GM18519 (cell line): Measurements from ENCODE around the gene SSBP4.
"Not testable (repeated sequence)": the region's sequence is repeated elsewhere in the genome, so short reads cannot be mapped to it uniquely, and the experiment has no call there.

ENCODE experiments used
- ATAC-seq: cut with Tn5 transposase; IDR thresholded peaks from one replicate; pipeline ENCODE4 v1.9.1; 2021; ENCODE audit warnings: mild to moderate bottlenecking, moderate library complexity; ENCODE audit not compliant: unreplicated experiment, low FRiP score

Gene SSBP4

GRCh38 chr19:18392926-18393325 is 26.3 kb upstream of the SSBP4 start:
- no peak for ATAC-seq

- no peak for ATAC-seq
Observed at GRCh38 chr19:18393836-18394235, 25.4 kb upstream of the SSBP4 start.

DNA sequence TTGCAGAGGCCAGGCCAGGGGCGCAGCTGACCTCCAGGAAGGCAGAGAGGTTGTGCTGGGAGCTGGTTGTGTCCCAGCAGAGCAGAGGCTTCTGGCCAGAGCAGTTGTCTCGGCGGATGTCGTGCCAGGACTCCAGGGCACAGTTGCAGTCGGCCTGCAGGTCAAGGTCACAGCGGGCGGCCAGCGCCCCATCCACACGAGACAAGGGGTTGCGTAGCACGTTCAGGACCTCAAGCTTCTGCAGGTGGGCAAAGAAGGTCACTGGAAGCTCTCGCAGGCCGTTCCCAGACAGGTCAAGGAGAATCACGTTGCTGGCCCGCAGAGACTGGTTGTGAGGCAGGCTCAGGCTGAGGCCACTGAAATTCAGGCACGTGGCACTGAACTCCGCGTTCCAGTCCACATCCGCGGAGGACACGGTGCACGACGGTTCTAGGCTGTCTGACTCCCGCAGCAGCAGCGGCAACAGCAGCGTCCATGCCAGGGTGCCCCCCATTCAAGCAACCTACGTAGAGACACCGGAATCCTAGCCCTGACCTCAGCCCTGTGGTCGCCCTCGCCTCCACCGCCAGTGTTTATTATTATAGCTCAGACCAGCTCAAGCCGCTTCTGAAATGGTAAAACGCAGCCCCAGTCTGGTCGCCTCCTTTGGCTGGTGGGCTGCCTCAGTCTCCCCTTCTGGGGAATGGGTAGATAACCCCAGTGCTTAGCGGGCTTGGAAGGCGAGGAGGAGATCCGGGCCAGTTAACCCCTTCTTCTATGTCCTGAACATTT is 22.5 kb upstream of the SSBP4 start:
- ATAC-seq = no peak

- ATAC-seq = no peak
Observed at GRCh38 chr19:18397242-18398202, 21.7 kb upstream of the SSBP4 start, which contains the start of gene LRRC25. Gene LRRC25 (minus strand): TSS chr19:18397622. CDS start chr19:18396963, 659 bp downstream.

DNA sequence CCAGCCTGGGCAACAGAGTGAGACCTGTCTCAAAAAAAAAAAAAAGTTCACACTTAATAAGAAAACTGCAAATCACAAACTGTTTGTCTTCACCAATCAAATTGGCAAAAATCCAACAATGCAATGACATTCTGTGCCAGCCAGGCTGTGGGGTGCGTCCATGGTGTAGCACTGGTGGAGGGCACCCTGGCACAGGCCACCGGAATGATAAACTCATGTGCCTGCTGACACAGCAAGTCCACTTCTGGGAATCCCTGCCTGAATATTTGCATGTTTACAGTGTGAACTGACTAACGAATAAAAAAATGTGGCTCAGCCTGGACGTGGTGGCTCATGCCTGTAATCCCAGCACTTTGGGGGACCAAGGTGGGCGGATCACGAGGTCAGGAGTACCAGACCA is 20.2 kb upstream of the SSBP4 start:
- ATAC-seq = no peak

GRCh38 chr19:18401580-18402112 is 17.6 kb upstream of the SSBP4 start:
- ATAC-seq = no peak

DNA sequence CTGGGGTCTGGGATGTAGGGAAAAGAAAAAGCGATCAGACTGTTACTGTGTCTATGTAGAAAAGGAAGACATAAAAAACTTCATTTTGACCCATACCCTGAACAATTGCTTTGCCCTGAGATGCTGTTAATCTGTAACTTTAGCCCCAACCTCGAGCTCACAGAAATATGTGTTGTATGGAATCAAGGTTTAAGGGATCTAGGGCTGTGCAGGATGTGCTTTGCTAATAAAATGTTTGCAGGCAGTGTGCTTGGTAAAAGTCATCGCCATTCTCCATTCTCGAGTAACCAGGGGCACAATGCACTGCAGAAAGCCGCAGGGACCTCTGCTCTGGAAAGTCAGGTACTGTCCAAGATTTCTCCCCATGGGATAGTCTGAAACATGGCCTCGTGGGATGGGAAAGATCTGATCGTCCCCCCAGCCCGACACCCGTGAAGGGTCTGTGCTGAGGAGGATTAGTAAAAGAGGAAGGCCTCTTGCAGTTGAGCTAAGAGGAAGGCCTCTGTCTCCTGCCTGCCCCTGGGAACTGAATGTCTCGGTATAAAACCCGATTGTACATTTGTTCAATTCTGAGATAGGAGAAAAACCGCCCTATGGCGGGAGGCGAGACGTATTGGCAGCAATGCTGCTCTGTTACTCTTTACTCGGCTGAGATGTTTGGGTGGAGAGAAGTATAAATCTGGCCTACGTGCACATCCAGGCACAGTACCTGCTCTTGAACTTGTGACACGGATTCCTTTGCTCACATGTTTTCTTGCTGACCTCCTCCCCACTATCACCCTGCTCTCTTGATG is 16.5 kb upstream of the SSBP4 start:
- not testable (repeated sequence) for ATAC-seq

GRCh38 chr19:18405754-18406153 is 13.4 kb upstream of the SSBP4 start:
- ATAC-seq = not testable (repeated sequence)

- ATAC-seq = no peak
Observed at GRCh38 chr19:18406749-18407148, 12.4 kb upstream of the SSBP4 start.

GRCh38 chr19:18408053-18408476 is 11.1 kb upstream of the SSBP4 start:
- ATAC-seq = no peak

GRCh38 chr19:18412610-18413239 is 6.5 kb upstream of the SSBP4 start:
- no peak for ATAC-seq

GRCh38 chr19:18414504-18415177 is 4.6 kb upstream of the SSBP4 start:
- ATAC-seq = no peak

DNA sequence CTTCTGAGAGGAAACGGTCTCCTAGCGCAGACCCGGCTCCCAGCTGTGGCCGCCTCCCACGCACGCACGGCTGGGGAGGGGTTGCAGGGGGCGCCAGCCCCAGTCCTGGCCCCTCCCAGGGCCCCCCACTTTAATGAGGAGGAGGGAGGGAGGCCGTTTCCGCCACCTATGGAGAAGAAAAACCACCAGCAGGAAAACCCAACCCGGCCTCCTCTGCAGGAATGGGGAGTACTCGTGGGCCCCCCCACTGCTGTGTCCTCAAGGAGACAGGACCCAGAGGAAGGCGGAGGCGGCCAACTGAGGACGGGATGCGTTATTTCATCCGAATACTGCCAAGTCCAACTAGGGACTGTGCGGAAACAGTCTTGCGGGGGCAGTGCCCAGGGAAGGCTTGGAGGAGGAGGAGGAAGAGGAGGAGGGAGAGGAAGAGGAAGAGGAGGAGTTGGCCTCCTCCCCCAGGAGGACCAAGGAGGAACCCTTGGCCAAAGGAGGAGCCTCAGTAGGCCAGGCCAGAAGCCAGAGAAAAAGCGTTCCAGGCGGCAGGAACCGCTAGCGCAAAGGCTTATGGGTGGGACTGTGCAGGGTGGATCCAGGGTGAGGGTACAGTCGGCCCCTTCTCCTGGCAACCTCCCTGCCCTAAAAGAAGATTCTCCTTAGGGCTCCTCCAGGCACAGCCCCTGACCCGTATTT is 3.9 kb upstream of the SSBP4 start:
- no peak for ATAC-seq

DNA sequence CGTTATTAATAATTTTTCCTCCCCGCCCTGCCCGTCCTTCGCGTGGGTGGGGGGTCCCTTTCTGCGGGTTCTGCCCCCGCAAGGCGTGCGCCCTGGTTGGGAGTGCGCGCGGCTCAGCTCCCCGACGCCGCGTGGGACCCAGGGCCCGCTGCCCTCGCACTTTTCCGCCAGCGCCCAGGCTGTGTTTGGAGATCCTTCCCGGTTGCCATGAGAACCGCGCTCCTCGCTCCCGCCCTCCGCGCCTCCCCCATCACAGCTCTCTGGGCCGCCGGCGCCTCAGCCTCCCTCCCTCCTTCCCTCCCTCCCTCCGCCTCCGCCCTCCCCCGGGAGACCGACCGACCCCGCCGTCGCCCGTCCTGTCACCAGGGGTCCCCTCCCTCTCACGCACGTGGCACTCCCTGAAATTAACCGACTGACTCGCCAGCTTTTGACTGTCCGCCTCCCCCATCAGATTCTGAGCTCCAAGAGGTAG is 2.4 kb upstream of the SSBP4 start:
- ATAC-seq = no peak

GRCh38 chr19:18417250-18418028 is 1.8 kb upstream of the SSBP4 start:
- no peak for ATAC-seq

- ATAC-seq = no peak
Observed at GRCh38 chr19:18418029-18418482, 1.1 kb upstream of the SSBP4 start.

GRCh38 chr19:18418483-18419194 is 559 bp upstream of the SSBP4 start:
- ATAC-seq = no peak
